DOHH2 (cell line): ENCODE data around the gene NAT8L.

ENCODE experiments used
- CTCF ChIP-seq: fragments of 200-600 bp; sonication (generic); IDR thresholded peaks from one replicate; pipeline ENCODE4 v1.5.1; 2014; ENCODE audit warnings: antibody characterized with exemption, mild to moderate bottlenecking, low read depth, low read length; ENCODE audit not compliant: poor library complexity, severe bottlenecking
- EZH2phosphoT487 ChIP-seq: fragments of 200-600 bp; sonication (generic); IDR thresholded peaks from 2 replicates; pipeline ENCODE4 v1.6.1; 2017; ENCODE audit warnings: borderline replicate concordance, mild to moderate bottlenecking, antibody characterized with exemption, low read length, moderate library complexity, mixed read lengths

GRCh38 chr4:2104556-2105345 is 45.6 kb downstream of the NAT8L start:
- TF ChIP-seq CTCF (no peak), EZH2phosphoT487 (no peak)
